SW480 (cell line): ENCODE results near the gene RHOT1.
A peak's percentile ranks its signal among the peaks of the same experiment; 100 is the strongest.

ENCODE experiments used
- DNase-seq: peaks from one replicate; pipeline ENCODE4 v3.0.0-alpha.2; 2016; ENCODE audit warnings: low spot score

RHOT1 gene

DNA sequence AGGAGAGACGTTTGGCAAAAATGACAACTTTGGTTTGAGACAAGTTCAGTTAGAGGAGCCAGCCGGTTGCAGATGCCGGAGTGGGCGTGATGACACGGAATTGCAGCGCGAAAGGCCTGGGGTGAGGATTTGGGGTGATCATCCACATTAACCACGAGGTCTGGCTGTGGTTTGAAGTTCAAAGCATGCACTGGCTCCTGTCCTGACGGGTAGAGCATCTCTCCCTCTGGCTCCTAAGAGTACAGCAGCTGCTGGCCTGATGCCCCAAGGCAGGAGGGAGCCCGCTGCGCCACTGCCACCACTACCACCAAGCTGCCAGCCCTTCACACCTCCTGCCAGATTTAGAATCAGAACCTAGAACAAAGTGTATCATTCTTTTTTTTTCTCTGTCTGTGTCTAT is 127.1 kb downstream of the RHOT1 start:
- DNase-seq: peak; percentile 28

- DNase-seq: no peak
Observed at GRCh38 chr17:32271844-32272243, 129.5 kb downstream of the RHOT1 start.

DNA sequence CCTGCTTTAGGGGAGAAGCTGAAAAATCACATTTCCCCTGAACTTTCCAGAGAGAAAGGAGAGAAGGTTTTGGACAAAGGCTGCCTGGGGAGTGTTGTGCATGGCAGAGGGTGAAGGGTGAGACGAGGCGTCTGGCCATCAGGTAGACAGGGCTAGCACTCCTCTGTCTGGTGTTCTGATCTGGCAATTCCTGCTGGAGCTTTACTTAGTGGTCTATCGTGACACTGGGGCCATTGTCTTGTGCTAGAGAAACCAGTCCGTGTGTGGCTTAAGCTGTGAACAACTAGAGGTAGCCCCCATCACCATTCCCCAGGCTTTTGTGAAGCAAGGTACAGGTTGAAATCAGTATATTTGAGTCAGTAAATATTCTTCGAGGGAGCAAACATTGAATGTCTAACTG is 131.8 kb downstream of the RHOT1 start:
- DNase-seq: no peak

DNA sequence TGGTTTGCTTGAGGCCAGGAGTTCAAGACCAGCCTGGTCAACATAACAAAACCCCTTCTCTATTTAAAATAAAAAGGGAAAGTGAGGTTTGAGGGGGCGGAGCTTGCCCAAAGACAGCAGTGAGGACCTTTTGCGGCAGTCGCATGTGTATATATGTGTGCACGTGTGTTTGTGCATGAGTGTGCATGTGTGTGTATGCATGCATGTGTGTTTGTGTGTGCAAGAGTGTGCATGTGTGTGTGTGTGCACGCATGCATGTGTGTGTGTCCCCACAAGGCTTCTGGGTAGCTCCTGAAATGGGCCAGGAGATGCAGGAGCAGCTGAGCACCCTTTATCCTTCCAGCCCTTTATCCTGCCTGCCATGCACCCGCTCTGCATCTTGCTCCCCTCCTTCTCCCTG is 132.3 kb downstream of the RHOT1 start:
- no peak for DNase-seq
